Effector memory CD4-positive, alpha-beta T cell (primary cell): ENCODE measurements around the gene RGL4.

Experiments used
- DNase-seq, 3 donors: peaks; one replicate each; pipeline ENCODE4 v3.0.0-alpha.2; 2020
- H3K27ac ChIP-seq: 2 replicates; pipeline ENCODE4 v1.7.0; 2013; ENCODE audit warnings: mild to moderate bottlenecking, low read length, moderate library complexity; ENCODE audit not compliant: insufficient read depth, poor library complexity, severe bottlenecking
- H3K27me3 ChIP-seq: replicated peaks from 2 replicates; pipeline ENCODE4 v1.7.0; 2013; ENCODE audit warnings: mild to moderate bottlenecking, low read length; ENCODE audit not compliant: insufficient read depth, control insufficient read depth, poor library complexity, severe bottlenecking
- H3K36me3 ChIP-seq: 2 replicates; pipeline ENCODE4 v1.7.0; 2013; ENCODE audit warnings: mild to moderate bottlenecking, low read length, moderate library complexity; ENCODE audit not compliant: control insufficient read depth, insufficient read depth
- H3K4me1 ChIP-seq: 2 replicates; pipeline ENCODE4 v1.7.0; 2013; ENCODE audit warnings: low read length, mild to moderate bottlenecking; ENCODE audit not compliant: control insufficient read depth, insufficient read depth, poor library complexity, severe bottlenecking
- H3K4me3 ChIP-seq: 2 replicates; pipeline ENCODE4 v1.7.0; 2013; ENCODE audit warnings: low read length, low read depth, mild to moderate bottlenecking; ENCODE audit not compliant: insufficient read depth, poor library complexity, severe bottlenecking
- H3K9me3 ChIP-seq: 2 replicates; pipeline ENCODE4 v1.7.0; 2013; ENCODE audit warnings: mild to moderate bottlenecking, low read length, moderate library complexity; ENCODE audit not compliant: control insufficient read depth

The RGL4 gene

GRCh38 chr22:23742505-23743264 is 51.9 kb downstream of the RGL4 start:
- Histone ChIP-seq H3K27ac (no peak overlapping the region), H3K4me1 (no peaks in the 10 kb centered on the region), H3K36me3 (peaks cover 17% of the 10 kb centered on the region), H3K9me3 (no peaks in the 10 kb centered on the region), H3K27me3 (no peaks in the 10 kb centered on the region), H3K4me3 (no peak overlapping the region)
- no peak for DNase-seq

GRCh38 chr22:23743303-23743705 is 52.5 kb downstream of the RGL4 start:
- Histone ChIP-seq H3K4me1 (no peaks in the 10 kb centered on the region), H3K4me3 (no peak overlapping the region), H3K9me3 (no peaks in the 10 kb centered on the region), H3K27ac (no peak overlapping the region), H3K27me3 (no peaks in the 10 kb centered on the region), H3K36me3 (peaks cover 17% of the 10 kb centered on the region)
- DNase-seq: no peak

- no peaks in the 10 kb centered on the region for H3K9me3 ChIP-seq
- DNase-seq: no peak
- H3K4me3 ChIP-seq: no peak overlapping the region
- H3K4me1 ChIP-seq: no peaks in the 10 kb centered on the region
- H3K36me3 ChIP-seq: peaks cover 17% of the 10 kb centered on the region
- no peaks in the 10 kb centered on the region for H3K27me3 ChIP-seq
- H3K27ac ChIP-seq: no peak overlapping the region
Measured at GRCh38 chr22:23744001-23744400, 53.2 kb downstream of the RGL4 start.

DNA sequence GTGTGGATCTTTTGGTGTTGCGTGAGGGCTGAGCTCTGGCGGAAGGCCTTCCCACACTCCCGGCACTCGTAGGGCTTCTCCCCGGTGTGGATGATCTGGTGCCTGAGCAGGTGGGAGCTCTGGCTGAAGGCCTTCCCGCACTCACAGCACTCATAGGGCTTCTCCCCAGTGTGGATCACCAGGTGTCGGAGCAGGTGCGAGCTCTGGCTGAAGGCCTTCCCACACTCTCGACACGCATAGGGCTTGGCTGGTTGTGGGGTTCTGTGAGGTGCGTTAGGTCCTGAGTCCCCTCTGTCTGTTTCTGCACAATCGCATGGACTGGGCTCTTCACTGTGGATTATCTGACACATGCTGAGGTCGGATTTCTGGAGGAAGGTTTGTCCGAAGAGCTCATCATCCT is 53.7 kb downstream of the RGL4 start:
- H3K27ac ChIP-seq: no peak overlapping the region
- H3K4me1 ChIP-seq: no peaks in the 10 kb centered on the region
- no peak for DNase-seq
- no peaks in the 10 kb centered on the region for H3K9me3 ChIP-seq
- H3K36me3 ChIP-seq: peaks cover 17% of the 10 kb centered on the region
- no peak overlapping the region for H3K4me3 ChIP-seq
- no peaks in the 10 kb centered on the region for H3K27me3 ChIP-seq

DNA sequence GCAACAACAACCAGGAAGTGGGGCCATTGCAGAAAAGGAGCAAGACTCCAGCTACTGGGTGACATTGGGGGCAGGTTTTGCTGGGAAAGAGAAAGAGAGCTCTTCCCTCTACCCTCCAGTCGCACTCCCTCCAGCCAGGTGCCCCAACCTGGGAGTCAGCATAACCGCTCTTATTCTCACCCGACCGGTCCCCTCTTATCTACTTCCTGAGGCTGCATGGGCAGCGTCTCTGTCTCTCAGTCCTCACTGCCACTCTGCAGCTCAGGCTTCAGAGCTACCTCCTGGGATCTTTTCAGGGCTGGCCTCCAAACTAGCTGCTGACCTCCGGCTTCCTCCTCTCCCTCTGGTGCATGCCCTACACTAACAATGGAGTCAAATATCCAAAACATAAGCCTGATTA is 55.0 kb downstream of the RGL4 start:
- H3K4me1 ChIP-seq: peaks cover 6% of the 10 kb centered on the region
- H3K27me3 ChIP-seq: no peaks in the 10 kb centered on the region

More for the DNA sequence above, 55.0 kb downstream of the RGL4 start:
- Histone ChIP-seq H3K9me3 (no peaks in the 10 kb centered on the region), H3K36me3 (peaks cover 17% of the 10 kb centered on the region), H3K27ac (no peak overlapping the region), H3K4me3 (no peak overlapping the region)
- no peak for DNase-seq
